ENCODE measurements around the gene SCARF1.

SCARF1 gene

DNA sequence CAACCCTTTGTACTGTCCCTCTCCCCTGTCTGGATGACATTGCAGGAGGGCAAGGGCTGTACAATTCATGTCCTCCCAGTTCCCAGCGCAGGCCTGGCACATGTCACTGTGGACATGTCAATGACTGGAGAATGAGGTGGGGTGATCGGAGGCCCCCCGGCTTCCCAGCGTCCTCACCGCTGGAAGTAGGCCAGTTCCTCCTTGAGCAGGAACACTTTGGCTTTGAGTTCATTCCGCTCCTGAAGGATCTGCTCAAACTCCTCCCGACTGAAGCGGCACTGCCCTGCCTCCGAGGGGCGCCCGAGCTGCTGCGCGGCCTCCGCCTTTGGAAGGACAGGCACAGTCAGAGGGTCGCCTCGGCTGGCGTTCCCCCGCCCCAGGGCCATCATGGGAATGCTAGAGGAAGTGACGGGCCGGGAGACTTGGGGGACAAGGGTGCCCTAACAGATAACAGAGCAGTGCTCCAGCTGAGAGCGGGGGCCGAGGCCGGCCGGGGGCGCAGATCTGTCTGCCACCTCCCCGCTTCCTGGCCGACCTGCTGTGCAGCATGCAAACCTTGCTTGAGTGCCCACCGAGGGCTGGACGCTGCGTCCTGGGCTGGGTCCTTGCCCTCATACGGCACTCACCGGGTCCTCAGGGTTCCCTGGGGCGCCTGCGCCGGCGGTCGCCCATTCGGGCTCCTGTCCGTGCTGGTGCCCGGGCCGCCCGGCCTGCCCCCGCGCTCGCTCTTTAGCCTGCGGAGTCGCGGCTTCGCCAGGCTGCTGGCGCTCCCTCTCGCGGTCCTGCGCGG lies 2.8 kb upstream of the SCARF1 start (continued):
- TF ChIP-seq ZBTB11 (tag by site-specific recombination; conservative IDR thresholded peaks at IDR 0.05; ENCODE audit: low read depth), result 0 out of 2 replicates have a peak, but pooled peaks have one; percentile 26
- no peak for TF ChIP-seq SCRT2 (tag by site-specific recombination; IDR thresholded peaks at IDR 0.05)
- no peak for TF ChIP-seq PBX3 (CRISPR knock-in tag; IDR thresholded peaks at IDR 0.05)
- TF ChIP-seq ZBTB17 (tag by site-specific recombination; IDR thresholded peaks at IDR 0.05), result peak; percentile 38; the same call in 1 of the 2 replicates

GRCh38 chr17:1647802-1648171 lies 2.3 kb upstream of the SCARF1 start:
- ChIA-PET POLR2A (interaction anchor here (2.6 to 6.0 kb wide), 2 partner anchors 20 to 69 kb away, joined by 19 to 38 read pairs; no protein-coding TSS in a partner anchor), CTCF (interaction anchor here (0.5 to 6.1 kb wide), 14 partner anchors 8 to 776 kb away, joined by 3 to 69 read pairs (median 6); no protein-coding TSS in a partner anchor)
- no peaks in the 10 kb centered on the region for H3K9me3 ChIP-seq (ENCODE audit: control insufficient read depth, insufficient read depth, low read depth, low read length)
- TF ChIP-seq ZNF558 (tag by site-specific recombination; IDR thresholded peaks at IDR 0.05), result no peak
- no peak for TF ChIP-seq ZNF302 (tag by site-specific recombination; IDR thresholded peaks at IDR 0.05; ENCODE audit: low read depth)
- no peak for TF ChIP-seq KLF10 (tag by site-specific recombination; IDR thresholded peaks at IDR 0.05)
- TF ChIP-seq KLF8 (tag by site-specific recombination; IDR thresholded peaks at IDR 0.05), result no peak
- TF ChIP-seq FEZF1 (tag by site-specific recombination; IDR thresholded peaks at IDR 0.05), result no peak
- TF ChIP-seq ZNF24 (tag by site-specific recombination; IDR thresholded peaks at IDR 0.05), result no peak
- no peak for TF ChIP-seq ZNF2 (tag by site-specific recombination; IDR thresholded peaks at IDR 0.05)
- TF ChIP-seq ZNF747 (tag by site-specific recombination; IDR thresholded peaks at IDR 0.05), result no peak
- TF ChIP-seq ZNF335 (tag by site-specific recombination; conservative IDR thresholded peaks at IDR 0.05), result no peak
- TF ChIP-seq KLF16 (tag by site-specific recombination; IDR thresholded peaks at IDR 0.05), result no peak
- no peak for TF ChIP-seq ZNF248 (tag by site-specific recombination; IDR thresholded peaks at IDR 0.05)
- TF ChIP-seq ZNF677 (tag by site-specific recombination; IDR thresholded peaks at IDR 0.05), result no peak
- no peak for TF ChIP-seq TCF7L2 (IDR thresholded peaks at IDR 0.05; ENCODE audit: borderline replicate concordance, low read depth, low read length)
- TF ChIP-seq, protein P1, sequence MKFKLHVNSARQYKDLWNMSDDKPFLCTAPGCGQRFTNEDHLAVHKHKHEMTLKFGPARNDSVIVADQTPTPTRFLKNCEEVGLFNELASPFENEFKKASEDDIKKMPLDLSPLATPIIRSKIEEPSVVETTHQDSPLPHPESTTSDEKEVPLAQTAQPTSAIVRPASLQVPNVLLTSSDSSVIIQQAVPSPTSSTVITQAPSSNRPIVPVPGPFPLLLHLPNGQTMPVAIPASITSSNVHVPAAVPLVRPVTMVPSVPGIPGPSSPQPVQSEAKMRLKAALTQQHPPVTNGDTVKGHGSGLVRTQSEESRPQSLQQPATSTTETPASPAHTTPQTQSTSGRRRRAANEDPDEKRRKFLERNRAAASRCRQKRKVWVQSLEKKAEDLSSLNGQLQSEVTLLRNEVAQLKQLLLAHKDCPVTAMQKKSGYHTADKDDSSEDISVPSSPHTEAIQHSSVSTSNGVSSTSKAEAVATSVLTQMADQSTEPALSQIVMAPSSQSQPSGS (tag by site-specific recombination; IDR thresholded peaks at IDR 0.05; ENCODE audit: low read depth), result no peak
- no peak for TF ChIP-seq ZBTB11 (tag by site-specific recombination; conservative IDR thresholded peaks at IDR 0.05; ENCODE audit: low read depth)
- no peak for TF ChIP-seq PRDM6 (tag by site-specific recombination; IDR thresholded peaks at IDR 0.05)
- TF ChIP-seq ZNF404 (tag by site-specific recombination; IDR thresholded peaks at IDR 0.05), result no peak
- TF ChIP-seq ZNF623 (tag by site-specific recombination; IDR thresholded peaks at IDR 0.05), result no peak
- TF ChIP-seq BCL11A (tag by site-specific recombination; IDR thresholded peaks at IDR 0.05; ENCODE audit: low read depth), result no peak
- TF ChIP-seq ZSCAN23 (tag by site-specific recombination; IDR thresholded peaks at IDR 0.05), result no peak
- H3K36me3 ChIP-seq (ENCODE audit: control insufficient read depth in 2 of 2, insufficient read depth in 1 of 2, low read length in 2 of 2), result peaks cover 12 to 28% of the 10 kb centered on the region in 2 experiments
- no peak overlapping the region for H3K4me3 ChIP-seq (ENCODE audit: low read depth, low read length)
- H3K27ac ChIP-seq (ENCODE audit: extremely low read depth, low read depth, low read length), result no peak overlapping the region
- peaks cover 10% of the 10 kb centered on the region for H3K4me1 ChIP-seq (ENCODE audit: control insufficient read depth, insufficient read depth, low read length)
